Esophagus squamous epithelium (tissue), 4 donors: ENCODE data around the gene DEPDC4.

ENCODE experiments used
- POLR2A ChIP-seq, 4 donors: fragments of 450-650 bp; IDR thresholded peaks; one replicate each; pipeline ENCODE4 v1.6.1; 2017; ENCODE audit warnings: antibody characterized with exemption in 4 of 4, mild to moderate bottlenecking in 4 of 4, moderate library complexity in 3 of 4
- TF ChIP-seq, protein P1 (sequence below), 6 experiments: fragments of 450-650 bp in 4 of 6; fragments of 200-600 bp in 2 of 6; sonication (generic) in 2 of 6; IDR thresholded peaks; one replicate each; pipeline ENCODE4 v1.5.1; 2016 to 2019; ENCODE audit warnings: antibody characterized with exemption in 6 of 6, mild to moderate bottlenecking in 4 of 6, moderate library complexity in 4 of 6

DNA sequence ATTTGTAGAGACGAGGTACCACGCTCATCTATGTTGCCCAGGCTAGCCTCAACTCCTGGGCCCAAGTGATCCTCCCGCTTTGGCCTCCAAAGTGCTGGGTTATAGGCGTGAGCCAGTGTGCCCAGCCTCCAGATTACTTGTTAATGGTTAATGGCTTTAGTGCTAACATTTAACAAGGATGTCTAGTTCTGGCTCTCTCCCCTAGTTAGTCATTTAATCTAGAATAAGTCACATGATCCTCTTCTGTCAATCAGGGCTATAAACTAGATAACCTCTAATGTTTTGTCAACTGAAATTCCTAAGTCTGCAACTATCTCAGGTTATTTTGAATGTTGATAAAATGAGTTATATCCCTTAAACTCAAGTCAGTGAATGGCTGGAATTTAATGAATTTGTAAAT is 50.5 kb downstream of the DEPDC4 start:
- TF ChIP-seq, protein P1, sequence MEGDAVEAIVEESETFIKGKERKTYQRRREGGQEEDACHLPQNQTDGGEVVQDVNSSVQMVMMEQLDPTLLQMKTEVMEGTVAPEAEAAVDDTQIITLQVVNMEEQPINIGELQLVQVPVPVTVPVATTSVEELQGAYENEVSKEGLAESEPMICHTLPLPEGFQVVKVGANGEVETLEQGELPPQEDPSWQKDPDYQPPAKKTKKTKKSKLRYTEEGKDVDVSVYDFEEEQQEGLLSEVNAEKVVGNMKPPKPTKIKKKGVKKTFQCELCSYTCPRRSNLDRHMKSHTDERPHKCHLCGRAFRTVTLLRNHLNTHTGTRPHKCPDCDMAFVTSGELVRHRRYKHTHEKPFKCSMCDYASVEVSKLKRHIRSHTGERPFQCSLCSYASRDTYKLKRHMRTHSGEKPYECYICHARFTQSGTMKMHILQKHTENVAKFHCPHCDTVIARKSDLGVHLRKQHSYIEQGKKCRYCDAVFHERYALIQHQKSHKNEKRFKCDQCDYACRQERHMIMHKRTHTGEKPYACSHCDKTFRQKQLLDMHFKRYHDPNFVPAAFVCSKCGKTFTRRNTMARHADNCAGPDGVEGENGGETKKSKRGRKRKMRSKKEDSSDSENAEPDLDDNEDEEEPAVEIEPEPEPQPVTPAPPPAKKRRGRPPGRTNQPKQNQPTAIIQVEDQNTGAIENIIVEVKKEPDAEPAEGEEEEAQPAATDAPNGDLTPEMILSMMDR (IDR thresholded peaks at IDR 0.05): no peak
- TF ChIP-seq POLR2A (IDR thresholded peaks at IDR 0.05): no peak
